ENCODE measurements around the gene EIF4B. TPM values are rescaled to one million over a fixed set of nuclear protein-coding genes. Genes with fewer than 3 reads are reported as not detected.

Gene EIF4B
- polyA plus RNA-seq, 1 of the 3 experiments (the other 2 are of a cell fraction): 267 TPM

DNA sequence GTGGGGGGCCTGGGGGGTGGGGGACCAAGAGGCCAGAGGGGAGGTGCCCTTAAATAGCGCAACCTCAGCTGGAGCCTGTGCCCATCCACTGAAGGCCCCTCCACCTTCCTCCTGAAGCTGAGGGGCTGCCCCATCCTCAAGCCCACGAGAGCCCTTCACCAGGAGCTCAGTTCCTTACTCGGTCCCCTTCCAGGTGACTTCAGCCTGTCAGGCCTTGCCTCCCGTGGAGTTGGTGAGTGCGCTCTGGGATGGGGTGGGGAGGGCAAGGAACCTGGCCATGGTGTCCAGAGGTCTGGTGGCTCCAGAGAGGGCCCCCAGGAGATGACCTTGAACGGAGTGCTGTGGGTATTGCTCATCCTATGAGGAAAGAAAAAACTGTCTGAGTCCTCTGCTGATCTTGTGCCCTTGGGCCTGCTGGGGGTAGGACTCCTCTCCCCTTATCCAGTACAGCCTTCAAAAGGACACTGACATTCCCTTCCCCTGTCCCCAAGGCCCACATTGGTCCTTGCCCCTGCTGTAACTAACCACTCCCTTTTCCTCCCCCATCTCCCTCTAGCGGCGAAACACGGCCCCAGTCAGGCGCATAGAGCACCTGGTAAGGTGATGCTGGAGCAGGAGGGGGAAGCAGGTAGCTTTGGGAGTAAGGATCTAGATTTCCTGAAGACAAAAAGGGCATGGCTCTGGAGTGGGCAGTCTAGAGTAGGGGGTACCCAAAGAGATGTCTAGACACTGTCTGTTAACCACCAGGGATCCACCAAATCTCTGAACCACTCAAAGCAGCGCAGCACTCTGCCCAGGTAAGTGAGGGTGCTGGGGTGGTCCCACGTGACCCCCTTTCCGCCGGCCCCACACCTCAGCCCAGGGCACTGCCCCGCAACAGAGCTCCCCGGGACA, 47.2 kb downstream of the EIF4B start:
- DNase-seq: no peak
- peaks cover 27% of the 10 kb centered on the region for H3F3A ChIP-seq (replicated peaks; ENCODE audit: insufficient read depth)
- H3K4me1 ChIP-seq (ENCODE audit: control insufficient read depth in 1 of 2, insufficient read depth in 2 of 2, low read depth in 1 of 2, low read length in 1 of 2): peaks cover 32 to 54% of the 10 kb centered on the region in 2 experiments
- POLR2A ChIA-PET: interaction anchor here (0.6 to 2.1 kb wide), 7 partner anchors 15 to 1611 kb away, joined by 3 to 9 read pairs (median 4); partner anchors contain the start of genes EIF4B and SPRYD3
- no peak overlapping the region for H2AFZ ChIP-seq (ENCODE audit: low read depth)
- H3K9me2 ChIP-seq: no peaks in the 10 kb centered on the region
- H3K36me3 ChIP-seq (replicated peaks in 1 of 2; ENCODE audit: control insufficient read depth in 1 of 2, insufficient read depth in 2 of 2, low read length in 1 of 2): peaks cover 8 to 22% of the 10 kb centered on the region in 2 experiments
- H4K20me1 ChIP-seq (ENCODE audit: insufficient read depth): no peaks in the 10 kb centered on the region
- 38% methylated on average over 11 of the region's 16 CpGs for WGBS (ENCODE audit: low lambda C conversion rate)
- H3K4me2 ChIP-seq: peak overlapping the region; percentile 99
- H3K27me3 ChIP-seq (ENCODE audit: insufficient read depth): no peaks in the 10 kb centered on the region
- peak overlapping the region; percentile 35 to 84; a peak in 3 of 4 replicates for H3K27ac ChIP-seq (ENCODE audit: low read depth in 2 of 2, low read length in 1 of 2)
- H3K4me3 ChIP-seq (ENCODE audit: low read depth in 2 of 2, low read length in 1 of 2): peak overlapping the region; percentile 66
- TF ChIP-seq, protein P1, sequence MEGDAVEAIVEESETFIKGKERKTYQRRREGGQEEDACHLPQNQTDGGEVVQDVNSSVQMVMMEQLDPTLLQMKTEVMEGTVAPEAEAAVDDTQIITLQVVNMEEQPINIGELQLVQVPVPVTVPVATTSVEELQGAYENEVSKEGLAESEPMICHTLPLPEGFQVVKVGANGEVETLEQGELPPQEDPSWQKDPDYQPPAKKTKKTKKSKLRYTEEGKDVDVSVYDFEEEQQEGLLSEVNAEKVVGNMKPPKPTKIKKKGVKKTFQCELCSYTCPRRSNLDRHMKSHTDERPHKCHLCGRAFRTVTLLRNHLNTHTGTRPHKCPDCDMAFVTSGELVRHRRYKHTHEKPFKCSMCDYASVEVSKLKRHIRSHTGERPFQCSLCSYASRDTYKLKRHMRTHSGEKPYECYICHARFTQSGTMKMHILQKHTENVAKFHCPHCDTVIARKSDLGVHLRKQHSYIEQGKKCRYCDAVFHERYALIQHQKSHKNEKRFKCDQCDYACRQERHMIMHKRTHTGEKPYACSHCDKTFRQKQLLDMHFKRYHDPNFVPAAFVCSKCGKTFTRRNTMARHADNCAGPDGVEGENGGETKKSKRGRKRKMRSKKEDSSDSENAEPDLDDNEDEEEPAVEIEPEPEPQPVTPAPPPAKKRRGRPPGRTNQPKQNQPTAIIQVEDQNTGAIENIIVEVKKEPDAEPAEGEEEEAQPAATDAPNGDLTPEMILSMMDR (IDR thresholded peaks at IDR 0.05): peak; percentile 75
- TF ChIP-seq IRF3 (IDR thresholded peaks at IDR 0.05; ENCODE audit: low read depth, low read length) (no peak), TCF12 (IDR thresholded peaks at IDR 0.05) (no peak), EP300 (IDR thresholded peaks at IDR 0.05; ENCODE audit: borderline replicate concordance in 1 of 2, low read depth in 1 of 2, low read length in 1 of 2) (no peak), RXRA (IDR thresholded peaks at IDR 0.05; ENCODE audit: borderline replicate concordance, low read depth) (no peak), MXI1 (IDR thresholded peaks at IDR 0.05; ENCODE audit: low read depth, low read length) (no peak), ELF1 (IDR thresholded peaks at IDR 0.05) (no peak), FOSL2 (IDR thresholded peaks at IDR 0.05; ENCODE audit: borderline replicate concordance, low read depth) (no peak), SIN3A (IDR thresholded peaks at IDR 0.05; ENCODE audit: borderline replicate concordance, low read depth, low read length) (peak; percentile 12; the same call in 1 of the 2 replicates), TEAD4 (IDR thresholded peaks at IDR 0.05; ENCODE audit: borderline replicate concordance, insufficient read depth) (no peak), CHD2 (IDR thresholded peaks at IDR 0.05; ENCODE audit: low read length, partially characterized antibody) (no peak), POLR2AphosphoS5 (IDR thresholded peaks at IDR 0.05; ENCODE audit: low read depth, low read length) (no peak), RAD21 (IDR thresholded peaks at IDR 0.05; ENCODE audit: low read length) (no peak)
- TF ChIP-seq, protein P2, sequence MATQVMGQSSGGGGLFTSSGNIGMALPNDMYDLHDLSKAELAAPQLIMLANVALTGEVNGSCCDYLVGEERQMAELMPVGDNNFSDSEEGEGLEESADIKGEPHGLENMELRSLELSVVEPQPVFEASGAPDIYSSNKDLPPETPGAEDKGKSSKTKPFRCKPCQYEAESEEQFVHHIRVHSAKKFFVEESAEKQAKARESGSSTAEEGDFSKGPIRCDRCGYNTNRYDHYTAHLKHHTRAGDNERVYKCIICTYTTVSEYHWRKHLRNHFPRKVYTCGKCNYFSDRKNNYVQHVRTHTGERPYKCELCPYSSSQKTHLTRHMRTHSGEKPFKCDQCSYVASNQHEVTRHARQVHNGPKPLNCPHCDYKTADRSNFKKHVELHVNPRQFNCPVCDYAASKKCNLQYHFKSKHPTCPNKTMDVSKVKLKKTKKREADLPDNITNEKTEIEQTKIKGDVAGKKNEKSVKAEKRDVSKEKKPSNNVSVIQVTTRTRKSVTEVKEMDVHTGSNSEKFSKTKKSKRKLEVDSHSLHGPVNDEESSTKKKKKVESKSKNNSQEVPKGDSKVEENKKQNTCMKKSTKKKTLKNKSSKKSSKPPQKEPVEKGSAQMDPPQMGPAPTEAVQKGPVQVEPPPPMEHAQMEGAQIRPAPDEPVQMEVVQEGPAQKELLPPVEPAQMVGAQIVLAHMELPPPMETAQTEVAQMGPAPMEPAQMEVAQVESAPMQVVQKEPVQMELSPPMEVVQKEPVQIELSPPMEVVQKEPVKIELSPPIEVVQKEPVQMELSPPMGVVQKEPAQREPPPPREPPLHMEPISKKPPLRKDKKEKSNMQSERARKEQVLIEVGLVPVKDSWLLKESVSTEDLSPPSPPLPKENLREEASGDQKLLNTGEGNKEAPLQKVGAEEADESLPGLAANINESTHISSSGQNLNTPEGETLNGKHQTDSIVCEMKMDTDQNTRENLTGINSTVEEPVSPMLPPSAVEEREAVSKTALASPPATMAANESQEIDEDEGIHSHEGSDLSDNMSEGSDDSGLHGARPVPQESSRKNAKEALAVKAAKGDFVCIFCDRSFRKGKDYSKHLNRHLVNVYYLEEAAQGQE (IDR thresholded peaks at IDR 0.05; ENCODE audit: low read depth, low read length): no peak
- TF ChIP-seq, protein P3, sequence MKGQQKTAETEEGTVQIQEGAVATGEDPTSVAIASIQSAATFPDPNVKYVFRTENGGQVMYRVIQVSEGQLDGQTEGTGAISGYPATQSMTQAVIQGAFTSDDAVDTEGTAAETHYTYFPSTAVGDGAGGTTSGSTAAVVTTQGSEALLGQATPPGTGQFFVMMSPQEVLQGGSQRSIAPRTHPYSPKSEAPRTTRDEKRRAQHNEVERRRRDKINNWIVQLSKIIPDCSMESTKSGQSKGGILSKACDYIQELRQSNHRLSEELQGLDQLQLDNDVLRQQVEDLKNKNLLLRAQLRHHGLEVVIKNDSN (IDR thresholded peaks at IDR 0.05; ENCODE audit: borderline replicate concordance, low read depth): no peak
- peak overlapping the region; percentile 13; the same call in 1 of the 2 replicates for H3K9ac ChIP-seq
- H3K9me3 ChIP-seq: no peaks in the 10 kb centered on the region
- CTCF ChIA-PET: interaction anchor here (0.7 to 13.8 kb wide), 12 partner anchors 9 to 269 kb away, joined by 3 to 182 read pairs (median 5); partner anchors contain the start of gene IGFBP6
- H3K79me2 ChIP-seq (ENCODE audit: insufficient read depth): peaks cover 29% of the 10 kb centered on the region
